PC-9 (cell line): Measurements from ENCODE around the gene TK1.

Experiments
- CTCF ChIP-seq: fragments of 200-600 bp; sonication (generic); conservative IDR thresholded peaks from 2 replicates; pipeline ENCODE4 v1.6.1; 2017; ENCODE audit warnings: mixed run types, antibody characterized with exemption, mild to moderate bottlenecking, moderate library complexity
- EZH2 ChIP-seq: fragments of 200-600 bp; sonication (generic); IDR thresholded peaks from 2 replicates; pipeline ENCODE4 v1.8.0; 2017; ENCODE audit warnings: antibody characterized with exemption, low read depth

DNA sequence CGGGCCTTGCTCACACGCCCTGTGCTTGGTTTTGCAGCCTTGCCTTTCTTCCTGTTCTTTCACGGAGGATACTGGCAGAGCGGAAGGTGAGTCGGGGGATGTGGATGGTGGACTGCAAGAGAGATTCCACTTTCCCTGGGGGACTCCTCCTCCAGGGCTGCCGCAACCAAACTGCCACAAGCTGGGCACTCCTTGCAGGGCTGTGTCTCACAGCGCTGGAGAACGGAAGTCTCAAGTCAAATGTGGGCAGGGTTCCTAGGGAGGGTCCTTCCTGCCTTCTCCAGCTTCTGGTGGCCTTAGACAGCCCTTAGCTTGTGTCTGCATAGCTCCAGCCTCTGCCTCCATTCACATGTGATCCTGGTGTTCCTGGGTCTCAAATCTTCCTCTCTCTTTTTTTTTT lies 15.8 kb upstream of the TK1 start:
- TF ChIP-seq CTCF (no peak), EZH2 (no peak)
